OCI-LY3 (cell line): ENCODE data around the gene DAP.

ENCODE experiments used
- EZH2phosphoT487 ChIP-seq: fragments of 200-600 bp; shearing (Covaris generic); IDR thresholded peaks from 2 replicates; pipeline ENCODE4 v1.6.1; 2018; ENCODE audit warnings: antibody characterized with exemption, mixed run types, low read depth
- TF ChIP-seq, protein P1 (sequence below): fragments of 200-600, 300-600 bp; sonication (generic); IDR thresholded peaks from 2 replicates; pipeline ENCODE4 v1.5.1; 2014; ENCODE audit warnings: antibody characterized with exemption, low read length, low read depth

- TF ChIP-seq, protein P1, sequence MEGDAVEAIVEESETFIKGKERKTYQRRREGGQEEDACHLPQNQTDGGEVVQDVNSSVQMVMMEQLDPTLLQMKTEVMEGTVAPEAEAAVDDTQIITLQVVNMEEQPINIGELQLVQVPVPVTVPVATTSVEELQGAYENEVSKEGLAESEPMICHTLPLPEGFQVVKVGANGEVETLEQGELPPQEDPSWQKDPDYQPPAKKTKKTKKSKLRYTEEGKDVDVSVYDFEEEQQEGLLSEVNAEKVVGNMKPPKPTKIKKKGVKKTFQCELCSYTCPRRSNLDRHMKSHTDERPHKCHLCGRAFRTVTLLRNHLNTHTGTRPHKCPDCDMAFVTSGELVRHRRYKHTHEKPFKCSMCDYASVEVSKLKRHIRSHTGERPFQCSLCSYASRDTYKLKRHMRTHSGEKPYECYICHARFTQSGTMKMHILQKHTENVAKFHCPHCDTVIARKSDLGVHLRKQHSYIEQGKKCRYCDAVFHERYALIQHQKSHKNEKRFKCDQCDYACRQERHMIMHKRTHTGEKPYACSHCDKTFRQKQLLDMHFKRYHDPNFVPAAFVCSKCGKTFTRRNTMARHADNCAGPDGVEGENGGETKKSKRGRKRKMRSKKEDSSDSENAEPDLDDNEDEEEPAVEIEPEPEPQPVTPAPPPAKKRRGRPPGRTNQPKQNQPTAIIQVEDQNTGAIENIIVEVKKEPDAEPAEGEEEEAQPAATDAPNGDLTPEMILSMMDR, result no peak
- no peak for TF ChIP-seq EZH2phosphoT487
Observed at GRCh38 chr5:10745133-10745532, 15.9 kb downstream of the DAP start.
